Smooth muscle cell (in vitro differentiated cells): ENCODE data around the gene KRTAP20-3. TPM values are rescaled to one million over a fixed set of nuclear protein-coding genes. Genes with fewer than 3 reads are reported as not detected.

ENCODE experiments used
- DNase-seq: peaks from one replicate; lab custom pipeline; 2025; ENCODE audit not compliant: unreplicated experiment; lab: John Stamatoyannopoulos, UW
- H2AFZ ChIP-seq: fragments of 200-600 bp; sonication (generic); 2 replicates; pipeline ENCODE4 v1.6.0; 2016; ENCODE audit warnings: antibody characterized with exemption, low read depth, mild to moderate bottlenecking
- H3F3A ChIP-seq: fragments of 200-600 bp; sonication (generic); 2 replicates; pipeline ENCODE4 v1.6.0; 2017; ENCODE audit warnings: antibody characterized with exemption, low read depth
- H3K27ac ChIP-seq: fragments of 200-600 bp; sonication (generic); 2 replicates; pipeline ENCODE4 v1.5.1; 2016; ENCODE audit warnings: low read depth, mild to moderate bottlenecking
- H3K27me3 ChIP-seq: fragments of 200-600 bp; sonication (generic); 2 replicates; pipeline ENCODE4 v1.6.1; 2016; ENCODE audit warnings: low read depth, mild to moderate bottlenecking
- H3K36me3 ChIP-seq: fragments of 200-600 bp; sonication (generic); 2 replicates; pipeline ENCODE4 v1.5.1; 2016; ENCODE audit warnings: low read depth
- H3K4me1 ChIP-seq: fragments of 200-600 bp; sonication (generic); 2 replicates; pipeline ENCODE4 v1.5.1; 2016; ENCODE audit warnings: low read depth
- H3K4me2 ChIP-seq: fragments of 200-600 bp; sonication (generic); 2 replicates; pipeline ENCODE4 v1.6.0; 2016; ENCODE audit warnings: mild to moderate bottlenecking
- H3K4me3 ChIP-seq: fragments of 200-600 bp; sonication (generic); 2 replicates; pipeline ENCODE4 v1.5.1; 2016; ENCODE audit warnings: mild to moderate bottlenecking
- H3K79me2 ChIP-seq: fragments of 200-600 bp; sonication (generic); 2 replicates; pipeline ENCODE4 v1.6.0; 2016; ENCODE audit warnings: low read depth, mild to moderate bottlenecking
- H3K9ac ChIP-seq: fragments of 200-600 bp; sonication (generic); 2 replicates; pipeline ENCODE4 v1.6.0; 2016; ENCODE audit warnings: low read depth
- H3K9me3 ChIP-seq: fragments of 200-600 bp; sonication (generic); replicated peaks from 2 replicates; pipeline ENCODE4 v1.5.1; 2016; ENCODE audit warnings: low read depth
- H4K20me1 ChIP-seq: fragments of 200-600 bp; sonication (generic); 2 replicates; pipeline ENCODE4 v1.6.0; 2016; ENCODE audit warnings: low read depth
- WGBS: methylation state at CpG from one replicate; pipeline ENCODE4 v1.1.7; 2016; ENCODE audit warnings: low lambda C conversion rate; 5-methylcytosine and 5-hydroxymethylcytosine counted together
- polyA plus RNA-seq: library from polyadenylated mRNA; unstranded; fragments of >200 nt; fragmentation: Nextera tagmentation; extraction: Ambion mirVana; gene quantifications from 2 replicates; pipeline ENCODE4 v1.2.1, GENCODE V29; 2016
- total RNA-seq: library from RNA; depleted of rRNA; stranded (reverse); fragments of >200 nt; gene quantifications from 2 replicates; pipeline ENCODE4 v1.2.3, GENCODE V29; 2014
- TF ChIP-seq, protein P1 (sequence below): fragments of 200-600 bp; sonication (generic); IDR thresholded peaks from 2 replicates; pipeline ENCODE4 v1.5.1; 2017; ENCODE audit warnings: borderline replicate concordance, mild to moderate bottlenecking, antibody characterized with exemption; ENCODE audit not compliant: insufficient read depth, poor library complexity, severe bottlenecking

The KRTAP20-3 gene
- total and polyA plus RNA-seq, 2 experiments from 2014 or later: not detected

DNA sequence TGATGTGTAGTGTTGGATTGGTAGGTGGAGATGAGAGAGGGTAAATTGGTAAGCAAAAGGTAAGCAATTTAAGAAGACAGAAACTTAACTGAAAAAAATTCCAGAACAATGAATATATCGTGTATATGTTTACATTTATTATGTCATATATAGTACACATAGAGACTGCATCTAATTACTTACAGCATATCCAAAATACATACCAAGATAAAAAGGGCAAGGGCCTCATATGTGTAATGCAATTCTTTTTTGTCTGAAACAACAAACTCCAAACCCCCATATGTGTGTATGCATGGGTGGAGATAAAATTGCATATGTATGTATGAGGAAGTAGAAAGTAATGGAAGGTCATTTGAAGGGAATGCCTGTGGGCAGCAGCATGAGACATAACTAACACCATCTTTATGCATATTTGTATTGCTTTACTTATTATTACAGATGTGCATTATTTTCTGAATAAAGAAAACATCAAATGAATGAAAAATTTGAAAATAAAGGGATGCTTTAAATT, 4.3 kb downstream of the KRTAP20-3 start:
- Histone ChIP-seq H3K36me3 (no peaks in the 10 kb centered on the region), H3K9ac (no peak overlapping the region), H3K27ac (no peak overlapping the region), H3F3A (no peaks in the 10 kb centered on the region), H3K27me3 (no peaks in the 10 kb centered on the region), H4K20me1 (no peaks in the 10 kb centered on the region), H3K9me3 (no peaks in the 10 kb centered on the region), H2AFZ (no peak overlapping the region), H3K79me2 (no peaks in the 10 kb centered on the region), H3K4me1 (no peaks in the 10 kb centered on the region), H3K4me2 (no peak overlapping the region), H3K4me3 (no peak overlapping the region)
- DNase-seq: no peak
- TF ChIP-seq, protein P1, sequence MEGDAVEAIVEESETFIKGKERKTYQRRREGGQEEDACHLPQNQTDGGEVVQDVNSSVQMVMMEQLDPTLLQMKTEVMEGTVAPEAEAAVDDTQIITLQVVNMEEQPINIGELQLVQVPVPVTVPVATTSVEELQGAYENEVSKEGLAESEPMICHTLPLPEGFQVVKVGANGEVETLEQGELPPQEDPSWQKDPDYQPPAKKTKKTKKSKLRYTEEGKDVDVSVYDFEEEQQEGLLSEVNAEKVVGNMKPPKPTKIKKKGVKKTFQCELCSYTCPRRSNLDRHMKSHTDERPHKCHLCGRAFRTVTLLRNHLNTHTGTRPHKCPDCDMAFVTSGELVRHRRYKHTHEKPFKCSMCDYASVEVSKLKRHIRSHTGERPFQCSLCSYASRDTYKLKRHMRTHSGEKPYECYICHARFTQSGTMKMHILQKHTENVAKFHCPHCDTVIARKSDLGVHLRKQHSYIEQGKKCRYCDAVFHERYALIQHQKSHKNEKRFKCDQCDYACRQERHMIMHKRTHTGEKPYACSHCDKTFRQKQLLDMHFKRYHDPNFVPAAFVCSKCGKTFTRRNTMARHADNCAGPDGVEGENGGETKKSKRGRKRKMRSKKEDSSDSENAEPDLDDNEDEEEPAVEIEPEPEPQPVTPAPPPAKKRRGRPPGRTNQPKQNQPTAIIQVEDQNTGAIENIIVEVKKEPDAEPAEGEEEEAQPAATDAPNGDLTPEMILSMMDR: no peak
- 80% methylated on average over 1 of the region's 1 CpG for WGBS

DNA sequence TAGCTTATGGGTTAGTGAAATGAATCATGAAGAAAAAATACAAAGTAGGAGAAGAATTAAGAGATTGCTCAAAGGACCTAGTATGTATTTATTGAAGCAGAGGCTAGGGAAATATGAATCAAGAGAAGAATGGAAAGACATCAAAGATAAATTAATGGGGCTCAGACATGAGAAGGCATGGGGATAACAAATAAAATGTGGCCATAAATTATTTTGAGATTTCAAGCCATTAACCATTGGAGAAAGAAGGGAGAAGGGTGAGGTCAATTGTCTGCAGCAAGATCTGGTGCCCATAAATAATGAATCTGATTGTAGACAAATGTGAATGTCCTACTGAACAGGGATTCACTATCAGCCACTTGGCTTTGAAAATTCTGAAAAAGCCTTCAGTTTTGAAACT, 10.2 kb downstream of the KRTAP20-3 start:
- no peaks in the 10 kb centered on the region for H4K20me1 ChIP-seq
- no peak overlapping the region for H3K4me2 ChIP-seq
- DNase-seq: no peak
- no peaks in the 10 kb centered on the region for H3F3A ChIP-seq
- no peak overlapping the region for H3K27ac ChIP-seq
- no peaks in the 10 kb centered on the region for H3K36me3 ChIP-seq
- no peak overlapping the region for H2AFZ ChIP-seq
- TF ChIP-seq, protein P1: no peak
- no peaks in the 10 kb centered on the region for H3K4me1 ChIP-seq
- no peak overlapping the region for H3K9ac ChIP-seq
- no peaks in the 10 kb centered on the region for H3K79me2 ChIP-seq
- no peak overlapping the region for H3K4me3 ChIP-seq
- no peaks in the 10 kb centered on the region for H3K27me3 ChIP-seq
- no peaks in the 10 kb centered on the region for H3K9me3 ChIP-seq

DNA sequence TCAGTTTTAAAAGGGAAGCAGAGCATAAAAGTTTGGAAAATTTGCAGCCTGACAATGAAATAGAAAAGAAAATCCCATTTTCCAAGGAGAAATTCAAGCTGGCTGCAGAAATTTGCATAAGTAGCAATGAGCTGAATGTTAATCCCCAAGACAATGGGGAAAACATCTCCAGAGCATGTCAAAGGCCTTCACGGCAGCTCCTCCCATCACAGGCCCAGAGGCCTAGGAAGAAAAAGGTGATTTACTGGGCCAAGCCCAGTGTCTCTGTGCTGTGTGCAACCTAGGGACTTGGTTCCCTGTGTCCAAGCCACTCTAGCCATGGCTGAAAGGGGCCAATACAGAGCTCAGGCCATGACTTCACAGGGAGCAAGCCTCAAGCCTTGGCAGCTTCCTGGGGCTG, 26.1 kb downstream of the KRTAP20-3 start:
- Histone ChIP-seq H2AFZ (no peak overlapping the region), H3K27ac (no peak overlapping the region), H3K4me1 (no peaks in the 10 kb centered on the region), H3F3A (no peaks in the 10 kb centered on the region), H4K20me1 (no peaks in the 10 kb centered on the region), H3K9ac (no peak overlapping the region), H3K9me3 (no peaks in the 10 kb centered on the region), H3K4me2 (no peak overlapping the region), H3K36me3 (no peaks in the 10 kb centered on the region), H3K27me3 (no peaks in the 10 kb centered on the region), H3K4me3 (no peak overlapping the region), H3K79me2 (no peaks in the 10 kb centered on the region)
- 80% methylated on average over 1 of the region's 1 CpG for WGBS
- TF ChIP-seq, protein P1: no peak
- no peak for DNase-seq

DNA sequence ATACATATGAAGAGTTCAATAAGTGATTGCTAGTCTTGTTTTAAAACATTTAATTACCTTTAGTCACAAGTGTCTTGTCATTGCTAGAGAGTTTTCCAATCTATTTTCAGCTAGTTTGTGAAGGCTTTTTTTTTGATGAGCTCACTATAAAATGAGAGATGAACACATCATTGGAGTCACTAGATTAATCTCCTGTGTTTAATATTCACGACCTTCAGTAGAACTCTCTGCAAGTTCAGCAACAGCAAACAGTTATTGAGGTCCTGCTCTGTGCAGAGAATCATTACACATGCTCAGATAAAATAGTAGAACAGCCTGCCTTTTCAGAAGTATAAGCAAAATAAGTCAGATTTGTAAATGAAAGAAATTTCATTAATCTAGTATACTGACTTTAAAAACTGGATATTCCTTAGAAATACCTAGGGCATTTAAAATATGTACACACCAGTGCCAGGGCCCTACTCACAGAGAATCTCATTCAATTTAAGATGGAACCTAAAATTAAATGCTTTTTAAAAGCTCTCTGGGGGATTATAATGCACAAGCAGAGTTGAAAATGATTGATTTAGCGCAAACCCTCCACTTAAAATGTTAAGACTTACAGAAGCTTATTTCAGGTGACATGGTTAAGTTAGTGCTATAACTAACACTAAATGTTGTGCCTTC, 30.5 kb downstream of the KRTAP20-3 start:
- Histone ChIP-seq H3F3A (no peaks in the 10 kb centered on the region), H2AFZ (no peak overlapping the region), H3K9me3 (no peaks in the 10 kb centered on the region), H3K79me2 (no peaks in the 10 kb centered on the region), H3K4me2 (no peak overlapping the region), H4K20me1 (no peaks in the 10 kb centered on the region), H3K4me1 (no peaks in the 10 kb centered on the region), H3K4me3 (no peak overlapping the region), H3K27me3 (no peaks in the 10 kb centered on the region), H3K36me3 (no peaks in the 10 kb centered on the region), H3K9ac (no peak overlapping the region), H3K27ac (no peak overlapping the region)
- DNase-seq: no peak
- WGBS: 81% methylated on average over 2 of the region's 2 CpGs
- TF ChIP-seq, protein P1: no peak
